KMS-11 (cell line): Measurements from ENCODE around the gene PAFAH1B1.

ENCODE experiments used
- H2AFZ ChIP-seq: fragments of 200-600 bp; sonication (generic); 2 replicates; pipeline ENCODE4 v1.6.1; 2016; ENCODE audit warnings: antibody characterized with exemption, mixed run types, low read depth
- H3K27ac ChIP-seq: fragments of 200-600 bp; sonication (generic); 2 replicates; pipeline ENCODE4 v1.6.1; 2016; ENCODE audit warnings: mild to moderate bottlenecking, mixed run types
- H3K27me3 ChIP-seq: fragments of 200-600 bp; sonication (generic); 2 replicates; pipeline ENCODE4 v1.6.1; 2017; ENCODE audit warnings: mild to moderate bottlenecking, low read depth, mixed run types, moderate library complexity; ENCODE audit not compliant: insufficient read depth
- H3K36me3 ChIP-seq: fragments of 200-600 bp; sonication (generic); 2 replicates; pipeline ENCODE4 v1.6.1; 2017; ENCODE audit warnings: mild to moderate bottlenecking, mixed run types; ENCODE audit not compliant: insufficient read depth
- H3K4me1 ChIP-seq: fragments of 200-600 bp; sonication (generic); 2 replicates; pipeline ENCODE4 v1.6.1; 2016; ENCODE audit warnings: mild to moderate bottlenecking, low read depth, mixed run types; ENCODE audit not compliant: poor library complexity, severe bottlenecking
- H3K4me2 ChIP-seq: fragments of 200-600 bp; sonication (generic); 2 replicates; pipeline ENCODE4 v1.7.0; 2016; ENCODE audit warnings: mild to moderate bottlenecking, mixed run types
- H3K4me3 ChIP-seq: fragments of 200-600 bp; sonication (generic); IDR thresholded peaks from 2 replicates; pipeline ENCODE4 v1.6.1; 2017; ENCODE audit warnings: low read depth, low read length, mixed read lengths; ENCODE audit not compliant: insufficient read depth
- H3K79me2 ChIP-seq: fragments of 200-600 bp; sonication (generic); 2 replicates; pipeline ENCODE4 v1.6.1; 2016; ENCODE audit warnings: low read depth, mixed run types; ENCODE audit not compliant: insufficient read depth
- H3K9ac ChIP-seq: fragments of 200-600 bp; sonication (generic); 2 replicates; pipeline ENCODE4 v1.6.1; 2016; ENCODE audit warnings: mild to moderate bottlenecking, mixed run types
- H4K20me1 ChIP-seq: fragments of 200-600 bp; sonication (generic); 2 replicates; pipeline ENCODE4 v1.6.1; 2016; ENCODE audit warnings: mild to moderate bottlenecking, mixed run types; ENCODE audit not compliant: insufficient read depth
- CTCF ChIP-seq: fragments of 200-600 bp; sonication (generic); conservative IDR thresholded peaks from 2 replicates; pipeline ENCODE4 v1.6.1; 2017; ENCODE audit warnings: low read depth, mild to moderate bottlenecking, antibody characterized with exemption, low read length, moderate library complexity, mixed read lengths

Gene PAFAH1B1

GRCh38 chr17:2549392-2550211 is 43.9 kb upstream of the PAFAH1B1 start:
- Histone ChIP-seq H3K9ac (no peak overlapping the region), H2AFZ (no peak overlapping the region), H4K20me1 (no peaks in the 10 kb centered on the region), H3K4me3 (no peak overlapping the region), H3K4me2 (no peak overlapping the region), H3K4me1 (no peaks in the 10 kb centered on the region), H3K27ac (no peak overlapping the region), H3K36me3 (no peaks in the 10 kb centered on the region), H3K79me2 (no peaks in the 10 kb centered on the region), H3K27me3 (no peaks in the 10 kb centered on the region)
- no peak for TF ChIP-seq CTCF

GRCh38 chr17:2551493-2551892 is 42.0 kb upstream of the PAFAH1B1 start:
- H3K27ac ChIP-seq, result no peak overlapping the region
- no peaks in the 10 kb centered on the region for H3K4me1 ChIP-seq
- no peak overlapping the region for H3K9ac ChIP-seq
- no peak overlapping the region for H3K4me3 ChIP-seq
- no peaks in the 10 kb centered on the region for H3K36me3 ChIP-seq
- no peak overlapping the region for H2AFZ ChIP-seq
- H4K20me1 ChIP-seq, result no peaks in the 10 kb centered on the region
- no peaks in the 10 kb centered on the region for H3K27me3 ChIP-seq
- TF ChIP-seq CTCF, result no peak
- H3K4me2 ChIP-seq, result no peak overlapping the region
- no peaks in the 10 kb centered on the region for H3K79me2 ChIP-seq

- Histone ChIP-seq H4K20me1 (no peaks in the 10 kb centered on the region), H3K9ac (no peak overlapping the region), H3K27me3 (no peaks in the 10 kb centered on the region), H3K27ac (no peak overlapping the region), H2AFZ (no peak overlapping the region), H3K36me3 (no peaks in the 10 kb centered on the region), H3K4me1 (no peaks in the 10 kb centered on the region), H3K4me3 (no peak overlapping the region), H3K79me2 (no peaks in the 10 kb centered on the region), H3K4me2 (no peak overlapping the region)
- TF ChIP-seq CTCF, result no peak
Observed at GRCh38 chr17:2551928-2552327, 41.5 kb upstream of the PAFAH1B1 start.

GRCh38 chr17:2560658-2561057 is 32.8 kb upstream of the PAFAH1B1 start:
- Histone ChIP-seq H3K9ac (no peak overlapping the region), H3K4me3 (no peak overlapping the region), H3K36me3 (no peaks in the 10 kb centered on the region), H2AFZ (no peak overlapping the region), H3K4me1 (no peaks in the 10 kb centered on the region), H3K79me2 (no peaks in the 10 kb centered on the region), H3K27ac (no peak overlapping the region), H4K20me1 (no peaks in the 10 kb centered on the region), H3K4me2 (no peak overlapping the region), H3K27me3 (no peaks in the 10 kb centered on the region)
- no peak for TF ChIP-seq CTCF
